Measurements from ENCODE around the gene SLMAP. TPM values are rescaled to one million over a fixed set of nuclear protein-coding genes. Genes with fewer than 3 reads are reported as not detected.

Gene SLMAP
- total and polyA plus RNA-seq, 2 experiments from 2014 or later, result 32.1 to 73.0 TPM

- TF ChIP-seq ZNF462 (CRISPR knock-in tag; IDR thresholded peaks at IDR 0.05) (no peak), POLR2AphosphoS5 (IDR thresholded peaks at IDR 0.05; ENCODE audit: low read depth) (no peak), ZNF331 (CRISPR knock-in tag; IDR thresholded peaks at IDR 0.05; ENCODE audit: low read depth) (no peak)
These were observed 38.4 kb downstream of the SLMAP start (continued) for GRCh38 chr3:57794501-57794900.

GRCh38 chr3:57794951-57795350 is 38.8 kb downstream of the SLMAP start:
- Histone ChIP-seq H3F3A (replicated peaks; ENCODE audit: low read depth) (no peaks in the 10 kb centered on the region), H3K27me3 (ENCODE audit: insufficient read depth) (no peaks in the 10 kb centered on the region), H3K4me2 (no peak overlapping the region), H4K20me1 (replicated peaks; ENCODE audit: insufficient read depth) (peaks cover 8% of the 10 kb centered on the region; the same call in 1 of the 2 replicates), H3K27ac (ENCODE audit: low read depth) (no peak overlapping the region), H3K36me3 (ENCODE audit: insufficient read depth) (no peaks in the 10 kb centered on the region), H3K4me1 (ENCODE audit: insufficient read depth) (no peaks in the 10 kb centered on the region), H2AFZ (no peak overlapping the region), H3K4me3 (no peak overlapping the region), H3K9me2 (ENCODE audit: insufficient read depth) (no peaks in the 10 kb centered on the region), H3K79me2 (replicated peaks; ENCODE audit: insufficient read depth) (peaks cover 96% of the 10 kb centered on the region)
- Mint-ChIP-seq H3K36me3 (ENCODE audit: low read depth) (no peaks in the 10 kb centered on the region), H3K9me3 (no peaks in the 10 kb centered on the region), H3K27ac (no peak overlapping the region), H3K4me3 (no peak overlapping the region), H3K27me3 (ENCODE audit: insufficient read depth, low read depth, poor library complexity) (peaks cover 2% of the 10 kb centered on the region), H3K4me1 (peaks cover 7% of the 10 kb centered on the region; the same call in 2 of the 3 replicates)
- DNase-seq (ENCODE audit: low spot score) (no peak), ATAC-seq (no peak)
- TF ChIP-seq ZNF462 (CRISPR knock-in tag; IDR thresholded peaks at IDR 0.05), result no peak
- no peak for TF ChIP-seq ETS1 (IDR thresholded peaks at IDR 0.05)
- TF ChIP-seq EZH2 (IDR thresholded peaks at IDR 0.05; ENCODE audit: low read depth, unreplicated experiment), result no peak
- TF ChIP-seq ZNF114 (CRISPR knock-in tag; IDR thresholded peaks at IDR 0.05), result no peak
- no peak for TF ChIP-seq POLR2AphosphoS5 (IDR thresholded peaks at IDR 0.05; ENCODE audit: low read depth)
- no peak for TF ChIP-seq JUNB (IDR thresholded peaks at IDR 0.05; ENCODE audit: unreplicated experiment)
- TF ChIP-seq EZH2phosphoT487 (IDR thresholded peaks at IDR 0.05; ENCODE audit: unreplicated experiment), result no peak
